Upper lobe of left lung (tissue), 4 donors: Measurements from ENCODE around the gene ASTN2.

ENCODE experiments used
- POLR2A ChIP-seq, 4 donors: fragments of 450-650 bp; IDR thresholded peaks; one replicate each; pipeline ENCODE4 v1.5.1; 2016 to 2017; ENCODE audit warnings: antibody characterized with exemption in 4 of 4, mild to moderate bottlenecking in 2 of 4
- POLR2AphosphoS5 ChIP-seq, 2 donors: sonication (generic); formaldehyde crosslinking; IDR thresholded peaks; one replicate each; pipeline ENCODE4 v1.5.1; 2017; ENCODE audit warnings: antibody characterized with exemption in 2 of 2
- TF ChIP-seq, protein P1 (sequence below), 6 experiments: fragments of 450-650 bp in 4 of 6; fragments of 200-600 bp in 2 of 6; sonication (generic) in 2 of 6; IDR thresholded peaks; one replicate each; pipeline ENCODE4 v1.5.1; 2016 to 2019; ENCODE audit warnings: antibody characterized with exemption in 6 of 6

DNA sequence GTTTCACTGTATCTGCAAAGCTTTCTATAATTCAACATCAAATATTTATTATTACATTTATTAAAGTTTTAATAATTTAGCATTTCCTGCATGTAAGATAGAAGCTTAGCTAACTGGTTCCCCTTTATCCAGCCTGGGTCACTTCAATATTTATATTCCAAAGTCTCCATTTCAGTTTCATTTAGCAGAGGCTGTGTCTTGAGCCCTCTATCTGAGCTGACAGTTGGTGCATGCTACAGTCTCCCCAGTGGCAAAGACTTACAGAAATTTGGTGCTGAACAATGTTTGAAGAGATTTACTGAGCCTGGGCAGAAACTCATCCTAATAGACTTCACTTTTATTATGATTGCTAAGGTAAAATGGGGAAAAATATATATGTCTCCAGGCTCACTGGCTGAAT, 448.7 kb downstream of the ASTN2 start:
- no peak for TF ChIP-seq POLR2AphosphoS5 (IDR thresholded peaks at IDR 0.05)
- TF ChIP-seq, protein P1, sequence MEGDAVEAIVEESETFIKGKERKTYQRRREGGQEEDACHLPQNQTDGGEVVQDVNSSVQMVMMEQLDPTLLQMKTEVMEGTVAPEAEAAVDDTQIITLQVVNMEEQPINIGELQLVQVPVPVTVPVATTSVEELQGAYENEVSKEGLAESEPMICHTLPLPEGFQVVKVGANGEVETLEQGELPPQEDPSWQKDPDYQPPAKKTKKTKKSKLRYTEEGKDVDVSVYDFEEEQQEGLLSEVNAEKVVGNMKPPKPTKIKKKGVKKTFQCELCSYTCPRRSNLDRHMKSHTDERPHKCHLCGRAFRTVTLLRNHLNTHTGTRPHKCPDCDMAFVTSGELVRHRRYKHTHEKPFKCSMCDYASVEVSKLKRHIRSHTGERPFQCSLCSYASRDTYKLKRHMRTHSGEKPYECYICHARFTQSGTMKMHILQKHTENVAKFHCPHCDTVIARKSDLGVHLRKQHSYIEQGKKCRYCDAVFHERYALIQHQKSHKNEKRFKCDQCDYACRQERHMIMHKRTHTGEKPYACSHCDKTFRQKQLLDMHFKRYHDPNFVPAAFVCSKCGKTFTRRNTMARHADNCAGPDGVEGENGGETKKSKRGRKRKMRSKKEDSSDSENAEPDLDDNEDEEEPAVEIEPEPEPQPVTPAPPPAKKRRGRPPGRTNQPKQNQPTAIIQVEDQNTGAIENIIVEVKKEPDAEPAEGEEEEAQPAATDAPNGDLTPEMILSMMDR (IDR thresholded peaks at IDR 0.05): no peak
- no peak for TF ChIP-seq POLR2A (IDR thresholded peaks at IDR 0.05)
